ENCODE measurements around the gene DUOX1. TPM values are rescaled to one million over a fixed set of nuclear protein-coding genes. Genes with fewer than 3 reads are reported as not detected.

Gene DUOX1
- total and polyA plus RNA-seq, 11 donors, result 0.11 to 1.6 (median 0.52) TPM

DNA sequence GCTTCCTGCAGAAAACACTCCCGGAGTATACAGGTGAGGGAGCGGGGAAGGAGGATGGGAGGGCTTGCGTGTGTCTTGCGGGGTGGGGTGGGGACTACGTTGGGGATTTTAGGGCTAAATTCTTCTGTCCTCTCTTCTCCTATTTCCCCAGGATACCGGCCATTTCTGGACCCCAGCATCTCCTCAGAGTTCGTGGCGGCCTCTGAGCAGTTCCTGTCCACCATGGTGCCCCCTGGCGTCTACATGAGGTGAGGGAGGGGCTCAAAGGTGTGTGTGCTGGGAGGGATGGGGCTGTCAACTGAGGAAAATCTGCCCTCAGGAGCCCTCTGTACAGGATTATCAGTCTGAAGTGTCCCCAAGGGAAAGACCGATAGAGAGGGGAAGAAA lies 6.6 kb downstream of the DUOX1 start:
- ATAC-seq, result no peak
- peaks cover 0 to 42% (median 29%) of the 10 kb centered on the region in 9 donors for H3K27me3 ChIP-seq
- WGBS, 4 donors, result 14 to 19% (median 18%) methylated on average over 10 of the region's 10 CpGs

GRCh38 chr15:45137703-45138102 lies 7.9 kb downstream of the DUOX1 start:
- Histone ChIP-seq H3K27ac (no peak overlapping the region), H3K36me3 (no peaks in the 10 kb centered on the region), H3K4me1 (peaks cover 0 to 6% (median 2%) of the 10 kb centered on the region in 12 donors), H3K9me3 (no peaks in the 10 kb centered on the region), H3K4me3 (no peak overlapping the region), H3K27me3 (peaks cover 0 to 41% (median 29%) of the 10 kb centered on the region in 9 donors)
- WGBS, 4 donors, result 78 to 86% (median 80%) methylated on average over 7 to 8 of the region's 8 CpGs
- intact Hi-C loops (cut with DNase I), result no loop called here
- no peak for TF ChIP-seq POLR2A (IDR thresholded peaks at IDR 0.05)
- TF ChIP-seq CTCF (IDR thresholded peaks at IDR 0.05), result no peak
- ATAC-seq (no peak), DNase-seq (peak in 1 of 5 donors; percentile 2)

More for the DNA sequence above, 6.6 kb downstream of the DUOX1 start:
- Histone ChIP-seq H3K9me3 (no peaks in the 10 kb centered on the region), H3K4me1 (peaks cover 0 to 6% (median 2%) of the 10 kb centered on the region in 12 donors), H3K36me3 (no peaks in the 10 kb centered on the region), H3K4me3 (no peak overlapping the region), H3K27ac (no peak overlapping the region)
- intact Hi-C loops (cut with DNase I), result no loop called here
- no peak for DNase-seq
- TF ChIP-seq POLR2A (IDR thresholded peaks at IDR 0.05), result no peak
- peak in 1 of 12 donors; percentile 10 for TF ChIP-seq CTCF (IDR thresholded peaks at IDR 0.05)

DNA sequence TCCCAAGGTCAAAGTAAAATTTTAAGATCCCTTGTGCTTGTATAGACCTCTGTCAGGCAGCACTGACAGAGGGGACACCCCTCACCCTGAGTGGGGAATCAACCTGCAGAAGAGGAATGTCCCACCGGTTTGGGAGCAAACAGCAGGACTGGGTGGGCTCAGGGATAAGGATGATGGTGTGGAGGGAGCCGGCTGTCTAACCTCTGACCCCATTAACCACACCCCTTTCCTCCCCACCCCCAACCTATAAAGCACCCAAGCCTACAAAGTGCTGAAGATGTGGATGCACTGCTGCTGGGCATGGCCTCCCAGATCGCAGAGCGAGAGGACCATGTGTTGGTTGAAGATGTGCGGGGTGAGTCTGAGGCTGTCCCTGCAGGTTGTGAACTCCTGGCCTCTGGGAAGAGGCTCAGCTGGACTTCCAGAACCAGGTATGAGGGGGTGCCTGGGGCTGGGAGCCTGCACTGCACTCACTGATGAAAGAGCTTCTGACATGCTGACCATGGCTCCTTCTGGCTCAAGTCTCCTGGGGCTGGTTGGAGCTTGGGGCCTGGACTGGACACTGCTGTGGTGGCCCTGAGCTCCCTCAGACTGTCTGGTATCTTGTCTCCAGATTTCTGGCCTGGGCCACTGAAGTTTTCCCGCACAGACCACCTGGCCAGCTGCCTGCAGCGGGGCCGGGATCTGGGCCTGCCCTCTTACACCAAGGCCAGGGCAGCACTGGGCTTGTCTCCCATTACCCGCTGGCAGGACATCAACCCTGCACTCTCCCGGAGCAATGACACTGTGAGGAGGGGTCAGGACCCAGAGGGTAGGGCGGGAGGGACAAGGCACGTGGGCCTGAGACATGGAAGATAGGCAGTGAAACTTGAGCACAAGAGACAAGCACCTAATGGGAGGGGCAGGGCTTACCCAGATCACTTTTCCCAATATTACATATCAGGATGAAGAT lies 9.3 kb downstream of the DUOX1 start:
- Histone ChIP-seq H3K9me3 (no peaks in the 10 kb centered on the region), H3K4me1 (peaks cover 0 to 6% (median 2%) of the 10 kb centered on the region in 12 donors), H3K27ac (no peak overlapping the region), H3K36me3 (peaks cover 0 to 2% (median 0%) of the 10 kb centered on the region in 9 donors), H3K4me3 (no peak overlapping the region), H3K27me3 (peaks cover 0 to 39% (median 22%) of the 10 kb centered on the region in 9 donors)
- DNase-seq (peak in 1 of 5 donors; percentile 15), ATAC-seq (peak in 1 of 4 donors; percentile 16)
- 67 to 78% (median 76%) methylated on average over 11 to 12 of the region's 12 CpGs for WGBS, 4 donors
- intact Hi-C loops (cut with DNase I), result no loop called here
- TF ChIP-seq POLR2A (IDR thresholded peaks at IDR 0.05), result no peak
- no peak for TF ChIP-seq CTCF (IDR thresholded peaks at IDR 0.05)

GRCh38 chr15:45139770-45140169 lies 10.0 kb downstream of the DUOX1 start:
- Histone ChIP-seq H3K4me3 (no peak overlapping the region), H3K9me3 (no peaks in the 10 kb centered on the region), H3K27me3 (peaks cover 0 to 33% (median 15%) of the 10 kb centered on the region in 9 donors), H3K27ac (no peak overlapping the region), H3K4me1 (peaks cover 0 to 6% (median 2%) of the 10 kb centered on the region in 12 donors), H3K36me3 (peaks cover 0 to 2% (median 0%) of the 10 kb centered on the region in 9 donors)
- TF ChIP-seq CTCF (IDR thresholded peaks at IDR 0.05), result no peak
- TF ChIP-seq POLR2A (IDR thresholded peaks at IDR 0.05), result no peak
- ATAC-seq (no peak), DNase-seq (peak in 1 of 5 donors; percentile 2)
- WGBS, 4 donors, result 90 to 96% (median 93%) methylated on average over 6 of the region's 6 CpGs
- intact Hi-C loops (cut with DNase I), result no loop called here
